Hepatocyte (in vitro differentiated cells): Measurements from ENCODE around the gene C2orf92.

Source experiments
- EZH2phosphoT487 ChIP-seq: fragments of 200-600 bp; sonication (generic); IDR thresholded peaks from one replicate; pipeline ENCODE4 v1.6.1; 2018; ENCODE audit warnings: antibody characterized with exemption, mild to moderate bottlenecking, low read depth, moderate library complexity; ENCODE audit not compliant: unreplicated experiment, severe bottlenecking
- TF ChIP-seq, protein P1 (sequence below): fragments of 200-600 bp; sonication (generic); IDR thresholded peaks from 2 replicates; pipeline ENCODE4 v1.5.1; 2016; ENCODE audit warnings: antibody characterized with exemption, mild to moderate bottlenecking; ENCODE audit not compliant: poor library complexity

DNA sequence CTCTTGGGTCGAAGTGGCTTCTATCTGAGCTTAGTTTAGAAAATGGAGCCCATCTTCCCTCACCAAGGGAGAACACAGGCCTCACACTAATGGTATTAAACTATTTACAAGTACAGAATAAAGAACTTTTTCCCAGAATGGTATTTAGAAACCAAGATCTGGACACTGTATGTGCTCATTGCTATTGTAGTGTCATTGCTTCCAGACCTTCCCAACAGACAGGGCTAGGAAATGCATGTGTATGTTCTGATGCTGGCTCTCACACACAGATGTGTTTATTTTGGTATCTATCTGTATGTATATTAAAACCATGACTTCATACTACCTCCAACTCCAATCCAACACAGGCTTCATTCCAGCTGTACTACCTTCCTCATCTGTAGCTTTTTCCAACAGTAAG, 15.6 kb upstream of the C2orf92 start:
- TF ChIP-seq, protein P1, sequence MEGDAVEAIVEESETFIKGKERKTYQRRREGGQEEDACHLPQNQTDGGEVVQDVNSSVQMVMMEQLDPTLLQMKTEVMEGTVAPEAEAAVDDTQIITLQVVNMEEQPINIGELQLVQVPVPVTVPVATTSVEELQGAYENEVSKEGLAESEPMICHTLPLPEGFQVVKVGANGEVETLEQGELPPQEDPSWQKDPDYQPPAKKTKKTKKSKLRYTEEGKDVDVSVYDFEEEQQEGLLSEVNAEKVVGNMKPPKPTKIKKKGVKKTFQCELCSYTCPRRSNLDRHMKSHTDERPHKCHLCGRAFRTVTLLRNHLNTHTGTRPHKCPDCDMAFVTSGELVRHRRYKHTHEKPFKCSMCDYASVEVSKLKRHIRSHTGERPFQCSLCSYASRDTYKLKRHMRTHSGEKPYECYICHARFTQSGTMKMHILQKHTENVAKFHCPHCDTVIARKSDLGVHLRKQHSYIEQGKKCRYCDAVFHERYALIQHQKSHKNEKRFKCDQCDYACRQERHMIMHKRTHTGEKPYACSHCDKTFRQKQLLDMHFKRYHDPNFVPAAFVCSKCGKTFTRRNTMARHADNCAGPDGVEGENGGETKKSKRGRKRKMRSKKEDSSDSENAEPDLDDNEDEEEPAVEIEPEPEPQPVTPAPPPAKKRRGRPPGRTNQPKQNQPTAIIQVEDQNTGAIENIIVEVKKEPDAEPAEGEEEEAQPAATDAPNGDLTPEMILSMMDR: no peak
- TF ChIP-seq EZH2phosphoT487: no peak
